OCI-LY3 (cell line): Measurements from ENCODE around the gene PRICKLE2.
A peak's percentile ranks its signal among the peaks of the same experiment; 100 is the strongest.

ENCODE experiments used
- EZH2phosphoT487 ChIP-seq: fragments of 200-600 bp; shearing (Covaris generic); IDR thresholded peaks from 2 replicates; pipeline ENCODE4 v1.6.1; 2018; ENCODE audit warnings: antibody characterized with exemption, mixed run types, low read depth
- TF ChIP-seq, protein P1 (sequence below): fragments of 200-600, 300-600 bp; sonication (generic); IDR thresholded peaks from 2 replicates; pipeline ENCODE4 v1.5.1; 2014; ENCODE audit warnings: antibody characterized with exemption, low read length, low read depth

DNA sequence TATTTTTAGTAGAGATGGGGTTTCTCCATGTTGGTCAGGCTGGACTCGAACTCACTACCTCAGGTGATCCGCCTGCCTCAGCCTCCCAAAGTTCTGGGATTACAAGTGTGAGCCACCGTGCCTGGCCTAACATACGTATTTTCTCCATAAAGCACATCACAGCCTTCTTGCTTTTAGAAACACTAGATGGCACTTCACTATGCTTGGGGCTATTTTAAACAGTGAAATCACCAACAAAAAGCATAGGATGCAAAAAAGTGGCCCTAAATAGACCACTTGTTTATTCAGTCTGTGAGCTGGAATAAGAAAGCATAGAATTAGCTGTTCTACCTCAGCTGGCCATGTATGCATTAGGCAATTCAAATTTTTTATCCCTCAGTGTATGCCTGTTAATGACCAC, 46.0 kb downstream of the PRICKLE2 start:
- TF ChIP-seq, protein P1, sequence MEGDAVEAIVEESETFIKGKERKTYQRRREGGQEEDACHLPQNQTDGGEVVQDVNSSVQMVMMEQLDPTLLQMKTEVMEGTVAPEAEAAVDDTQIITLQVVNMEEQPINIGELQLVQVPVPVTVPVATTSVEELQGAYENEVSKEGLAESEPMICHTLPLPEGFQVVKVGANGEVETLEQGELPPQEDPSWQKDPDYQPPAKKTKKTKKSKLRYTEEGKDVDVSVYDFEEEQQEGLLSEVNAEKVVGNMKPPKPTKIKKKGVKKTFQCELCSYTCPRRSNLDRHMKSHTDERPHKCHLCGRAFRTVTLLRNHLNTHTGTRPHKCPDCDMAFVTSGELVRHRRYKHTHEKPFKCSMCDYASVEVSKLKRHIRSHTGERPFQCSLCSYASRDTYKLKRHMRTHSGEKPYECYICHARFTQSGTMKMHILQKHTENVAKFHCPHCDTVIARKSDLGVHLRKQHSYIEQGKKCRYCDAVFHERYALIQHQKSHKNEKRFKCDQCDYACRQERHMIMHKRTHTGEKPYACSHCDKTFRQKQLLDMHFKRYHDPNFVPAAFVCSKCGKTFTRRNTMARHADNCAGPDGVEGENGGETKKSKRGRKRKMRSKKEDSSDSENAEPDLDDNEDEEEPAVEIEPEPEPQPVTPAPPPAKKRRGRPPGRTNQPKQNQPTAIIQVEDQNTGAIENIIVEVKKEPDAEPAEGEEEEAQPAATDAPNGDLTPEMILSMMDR = peak; percentile 16; the same call in 1 of the 2 replicates
- TF ChIP-seq EZH2phosphoT487 = no peak
